Measurements from ENCODE around the gene MYRIP. TPM values are rescaled to one million over a fixed set of nuclear protein-coding genes. Genes with fewer than 3 reads are reported as not detected.

The MYRIP gene
- total RNA-seq, 2 experiments from 2014 or later = not detected

- peaks cover 2% of the 10 kb centered on the region for H3K36me3 Mint-ChIP-seq (ENCODE audit: low read depth)
- ATAC-seq (no peak), DNase-seq (no peak)
- CTCF ChIA-PET = no interaction called here
- POLR2A ChIA-PET = no interaction called here
- H3K9me3 Mint-ChIP-seq = no peaks in the 10 kb centered on the region
- no peaks in the 10 kb centered on the region for H3K27me3 Mint-ChIP-seq
- intact Hi-C loops (cut with micrococcal nuclease) = no loop called here
- no peak overlapping the region for H3K4me3 Mint-ChIP-seq
- TF ChIP-seq CTCF (IDR thresholded peaks at IDR 0.05) = no peak
- H3K27ac Mint-ChIP-seq = no peak overlapping the region
- H3K4me1 Mint-ChIP-seq (ENCODE audit: low read depth) = no peaks in the 10 kb centered on the region
These were observed 420.0 kb downstream of the MYRIP start for GRCh38 chr3:40229386-40229785.

GRCh38 chr3:40229963-40230362 lies 420.6 kb downstream of the MYRIP start:
- POLR2A ChIA-PET = no interaction called here
- H3K4me3 Mint-ChIP-seq = no peak overlapping the region
- H3K27ac Mint-ChIP-seq = no peak overlapping the region
- intact Hi-C loops (cut with micrococcal nuclease) = no loop called here
- no peaks in the 10 kb centered on the region for H3K4me1 Mint-ChIP-seq (ENCODE audit: low read depth)
- TF ChIP-seq CTCF (IDR thresholded peaks at IDR 0.05) = no peak
- ATAC-seq = no peak
- H3K36me3 Mint-ChIP-seq (ENCODE audit: low read depth) = peaks cover 2% of the 10 kb centered on the region
- DNase-seq = no peak
- H3K9me3 Mint-ChIP-seq = no peaks in the 10 kb centered on the region
- CTCF ChIA-PET = no interaction called here
- no peaks in the 10 kb centered on the region for H3K27me3 Mint-ChIP-seq

- no peak overlapping the region for H3K27ac Mint-ChIP-seq
- intact Hi-C loops (cut with micrococcal nuclease) = no loop called here
- ChIA-PET POLR2A (no interaction called here), CTCF (no interaction called here)
- H3K27me3 Mint-ChIP-seq = no peaks in the 10 kb centered on the region
- H3K4me3 Mint-ChIP-seq = no peak overlapping the region
- no peak for ATAC-seq
- H3K36me3 Mint-ChIP-seq (ENCODE audit: low read depth) = peaks cover 2% of the 10 kb centered on the region
- no peak for TF ChIP-seq CTCF (IDR thresholded peaks at IDR 0.05)
- no peaks in the 10 kb centered on the region for H3K4me1 Mint-ChIP-seq (ENCODE audit: low read depth)
- no peak for DNase-seq
- H3K9me3 Mint-ChIP-seq = no peaks in the 10 kb centered on the region
These were observed 421.0 kb downstream of the MYRIP start for GRCh38 chr3:40230382-40230781.

GRCh38 chr3:40232626-40233025 lies 423.2 kb downstream of the MYRIP start:
- H3K27ac Mint-ChIP-seq = no peak overlapping the region
- ATAC-seq = no peak
- peaks cover 2% of the 10 kb centered on the region for H3K36me3 Mint-ChIP-seq (ENCODE audit: low read depth)
- H3K4me3 Mint-ChIP-seq = no peak overlapping the region
- ChIA-PET CTCF (interaction anchor here (0.9 kb wide), 1 partner anchor 8 kb away, joined by 3 read pairs; no protein-coding TSS in a partner anchor), POLR2A (no interaction called here)
- H3K27me3 Mint-ChIP-seq = no peaks in the 10 kb centered on the region
- no peaks in the 10 kb centered on the region for H3K4me1 Mint-ChIP-seq (ENCODE audit: low read depth)
- no peak for DNase-seq
- no peaks in the 10 kb centered on the region for H3K9me3 Mint-ChIP-seq
- intact Hi-C loops (cut with micrococcal nuclease) = no loop called here
- TF ChIP-seq CTCF (IDR thresholded peaks at IDR 0.05) = no peak

- Mint-ChIP-seq H3K4me1 (ENCODE audit: low read depth) (no peaks in the 10 kb centered on the region), H3K4me3 (no peak overlapping the region), H3K9me3 (no peaks in the 10 kb centered on the region), H3K27ac (no peak overlapping the region), H3K36me3 (ENCODE audit: low read depth) (peaks cover 4% of the 10 kb centered on the region), H3K27me3 (no peaks in the 10 kb centered on the region)
- ChIA-PET POLR2A (no interaction called here), CTCF (no interaction called here)
- no peak for DNase-seq
- no peak for ATAC-seq
- intact Hi-C loops (cut with micrococcal nuclease) = no loop called here
- no peak for TF ChIP-seq CTCF (IDR thresholded peaks at IDR 0.05)
These were observed 427.8 kb downstream of the MYRIP start for GRCh38 chr3:40237159-40237558.

All from activated CD8-positive, alpha-beta T cell treated with anti-CD3 and anti-CD28 coated beads for 36 hours (primary cell).